Neuronal stem cell (in vitro differentiated cells): Measurements from ENCODE around the gene ABHD14A.
A peak's percentile ranks its signal among the peaks of the same experiment; 100 is the strongest.

Experiments
- DNase-seq: peaks from one replicate; pipeline ENCODE4 v3.0.0-alpha.2; 2013; ENCODE audit warnings: low spot score
- H2AFZ ChIP-seq: one replicate; pipeline ENCODE4 v1.6.1; 2013; ENCODE audit warnings: mild to moderate bottlenecking, low read length, inconsistent platforms
- H2AK5ac ChIP-seq: 2 replicates; pipeline ENCODE4 v1.6.1; 2013; ENCODE audit warnings: low read depth, mild to moderate bottlenecking, inconsistent platforms, low read length, moderate library complexity, mixed read lengths
- H2BK120ac ChIP-seq: 2 replicates; pipeline ENCODE4 v1.6.1; 2013; ENCODE audit warnings: low read depth, mild to moderate bottlenecking, inconsistent platforms, low read length, moderate library complexity, mixed read lengths
- H2BK12ac ChIP-seq: one replicate; pipeline ENCODE4 v1.6.1; 2013; ENCODE audit warnings: low read length, inconsistent platforms
- H2BK15ac ChIP-seq: 2 replicates; pipeline ENCODE4 v1.6.1; 2013; ENCODE audit warnings: mild to moderate bottlenecking, low read length, inconsistent platforms, mixed read lengths
- H2BK5ac ChIP-seq: one replicate; pipeline ENCODE4 v1.6.1; 2013; ENCODE audit warnings: inconsistent platforms, mild to moderate bottlenecking, low read length, moderate library complexity
- H3K14ac ChIP-seq: one replicate; pipeline ENCODE4 v1.6.1; 2013; ENCODE audit warnings: low read length, inconsistent platforms
- H3K18ac ChIP-seq: 2 replicates; pipeline ENCODE4 v1.6.1; 2013; ENCODE audit warnings: low read length, inconsistent platforms
- H3K23ac ChIP-seq: 2 replicates; pipeline ENCODE4 v1.6.1; 2013; ENCODE audit warnings: low read depth, mild to moderate bottlenecking, mixed read lengths, low read length, inconsistent platforms; ENCODE audit not compliant: poor library complexity
- H3K27ac ChIP-seq: replicated peaks from 3 replicates; pipeline ENCODE4 v1.5.1; 2013; ENCODE audit warnings: low read length, inconsistent platforms
- H3K27me3 ChIP-seq, 3 experiments: 2 replicates each; pipeline ENCODE4 v1.6.1; 2013; ENCODE audit warnings: low read length in 3 of 3, mild to moderate bottlenecking in 2 of 3, inconsistent platforms in 1 of 3, low read depth in 1 of 3, mixed read lengths in 1 of 3, moderate library complexity in 1 of 3; ENCODE audit not compliant: control insufficient read depth in 3 of 3, insufficient read depth in 3 of 3
- H3K36me3 ChIP-seq, 2 donors: replicated peaks in 1 of 2; 2 replicates each; pipeline ENCODE4 v1.6.1; 2013; ENCODE audit warnings: low read length in 2 of 2; ENCODE audit not compliant: control insufficient read depth in 2 of 2, insufficient read depth in 2 of 2
- H3K4ac ChIP-seq: 2 replicates; pipeline ENCODE4 v1.6.1; 2013; ENCODE audit warnings: inconsistent platforms, mild to moderate bottlenecking, low read length, moderate library complexity
- H3K4me1 ChIP-seq, 2 donors: 1 replicate in 1 of 2; 2 replicates in 1 of 2; pipeline ENCODE4 v1.6.1; 2013; ENCODE audit warnings: low read length in 2 of 2, low read depth in 1 of 2; ENCODE audit not compliant: control insufficient read depth in 2 of 2, insufficient read depth in 1 of 2
- H3K4me2 ChIP-seq: one replicate; pipeline ENCODE4 v1.6.1; 2013; ENCODE audit warnings: mild to moderate bottlenecking, low read length, inconsistent platforms; ENCODE audit not compliant: insufficient read depth, poor library complexity, severe bottlenecking
- H3K4me3 ChIP-seq, 2 donors: 2 replicates each; pipeline ENCODE4 v1.5.1; 2013; ENCODE audit warnings: low read length in 2 of 2, mild to moderate bottlenecking in 2 of 2, inconsistent platforms in 1 of 2, moderate library complexity in 1 of 2
- H3K79me1 ChIP-seq: one replicate; pipeline ENCODE4 v1.6.1; 2013; ENCODE audit warnings: low read depth, mild to moderate bottlenecking, inconsistent platforms, low read length, moderate library complexity
- H3K9ac ChIP-seq: one replicate; pipeline ENCODE4 v1.6.1; 2013; ENCODE audit warnings: mild to moderate bottlenecking, low read depth, low read length, inconsistent platforms; ENCODE audit not compliant: poor library complexity
- H3K9me3 ChIP-seq, 2 donors: replicated peaks in 1 of 2; 2 replicates each; pipeline versions ENCODE3 to v1.6.1; 2013; ENCODE audit warnings: low read length in 2 of 2, mild to moderate bottlenecking in 2 of 2, inconsistent platforms in 1 of 2, low read depth in 1 of 2, mixed read lengths in 1 of 2, moderate library complexity in 1 of 2; ENCODE audit not compliant: control insufficient read depth in 2 of 2, insufficient read depth in 1 of 2
- H4K8ac ChIP-seq: one replicate; pipeline ENCODE4 v1.6.1; 2013; ENCODE audit warnings: low read depth, mild to moderate bottlenecking, inconsistent platforms, low read length, moderate library complexity
- H4K91ac ChIP-seq: one replicate; pipeline ENCODE4 v1.6.1; 2013; ENCODE audit warnings: low read length, low read depth, mild to moderate bottlenecking, inconsistent platforms; ENCODE audit not compliant: poor library complexity
- WGBS, 2 donors: extraction: QIAGEN DNeasy Blood & Tissue Kit; methylation state at CpG; one replicate each; pipeline ENCODE4 v1.1.7; 2013; ENCODE audit warnings: missing lambda C conversion rate in 2 of 2, mixed read lengths in 1 of 2; ENCODE audit not compliant: insufficient read length in 2 of 2, insufficient replicate concordance in 1 of 2; ENCODE audit errors: extremely low coverage in 2 of 2; 5-methylcytosine and 5-hydroxymethylcytosine counted together

Gene ABHD14A

GRCh38 chr3:51974277-51974962 is 444 bp upstream of the ABHD14A start:
- Histone ChIP-seq H4K8ac (peak overlapping the region; percentile 8), H3K14ac (no peak overlapping the region), H3K79me1 (no peaks in the 10 kb centered on the region), H3K4me2 (peak overlapping the region; percentile 93), H2BK5ac (peak overlapping the region; percentile 8), H2BK12ac (peak overlapping the region; percentile 96), H2AK5ac (peak overlapping the region; percentile 42), H4K91ac (peak overlapping the region; percentile 77), H3K27ac (no peak overlapping the region), H3K36me3 (no peaks in the 10 kb centered on the region), H3K18ac (peak overlapping the region; percentile 94), H3K9ac (peak overlapping the region; percentile 71), H2BK120ac (no peak overlapping the region), H3K4me3 (peak overlapping the region; percentile 69 to 76), H3K9me3 (no peaks in the 10 kb centered on the region), H3K23ac (peak overlapping the region; percentile 13), H3K4ac (peak overlapping the region; percentile 1), H2BK15ac (peak overlapping the region; percentile 84), H3K4me1 (peaks cover 18 to 23% of the 10 kb centered on the region in 2 donors), H2AFZ (peak overlapping the region; percentile 98), H3K27me3 (peaks cover 0 to 2% (median 0%) of the 10 kb centered on the region in 3 experiments)
- DNase-seq = no peak
- no CpG with 5 or more reads among the region's 30 CpGs for WGBS, 2 donors

DNA sequence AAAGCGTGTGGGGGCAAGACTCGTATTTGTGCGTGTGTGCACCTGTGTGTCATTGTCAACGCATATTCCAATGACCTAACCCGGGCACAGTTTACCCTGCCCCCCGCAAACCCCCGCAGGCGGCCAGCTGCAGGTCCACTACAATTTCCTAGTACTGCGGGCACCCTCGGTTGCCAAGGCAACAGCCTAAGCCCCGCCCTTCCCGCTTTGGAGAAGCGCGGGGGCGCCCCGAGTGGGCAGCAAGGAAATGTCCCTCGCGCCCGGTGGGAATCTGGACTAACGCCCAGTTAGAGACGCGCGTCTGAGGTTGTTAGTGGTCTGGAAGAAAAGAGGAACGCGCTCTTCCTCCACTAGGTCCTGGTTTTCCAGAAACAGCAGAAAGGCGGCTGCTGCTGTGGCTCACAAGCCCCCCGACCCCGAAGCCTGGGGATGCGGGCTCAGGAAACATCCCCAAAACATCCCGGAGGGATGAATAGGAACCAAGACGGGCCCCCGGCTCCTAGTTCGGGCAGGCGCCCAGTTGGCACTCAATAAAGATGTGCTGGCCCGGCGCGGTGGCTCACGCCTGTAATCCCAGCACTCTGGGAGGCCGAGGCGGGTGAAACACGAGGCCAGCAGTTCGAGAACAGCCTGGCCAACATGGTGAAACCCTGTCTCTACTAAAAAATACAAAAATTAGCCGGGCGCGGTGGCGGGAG is 1.1 kb downstream of the ABHD14A start:
- peak overlapping the region; percentile 93 for H3K4me2 ChIP-seq
- no peak overlapping the region for H3K14ac ChIP-seq
- H3K23ac ChIP-seq = no peak overlapping the region
- H2BK5ac ChIP-seq = peak overlapping the region; percentile 39
- H3K4me1 ChIP-seq = peaks cover 18 to 21% of the 10 kb centered on the region in 2 donors
- H2AFZ ChIP-seq = no peak overlapping the region
- no peak overlapping the region for H4K91ac ChIP-seq
- H3K27me3 ChIP-seq = peaks cover 0 to 2% (median 0%) of the 10 kb centered on the region in 3 experiments
- no peak overlapping the region for H2BK12ac ChIP-seq
- no peak overlapping the region for H4K8ac ChIP-seq
- H3K4me3 ChIP-seq = peak overlapping the region; percentile 69 to 76
- peak overlapping the region; percentile 72 for H3K18ac ChIP-seq
- no peaks in the 10 kb centered on the region for H3K79me1 ChIP-seq
- H2BK15ac ChIP-seq = no peak overlapping the region
- WGBS, 2 donors = no CpG with 5 or more reads among the region's 46 CpGs
- no peak overlapping the region for H3K9ac ChIP-seq
- H3K27ac ChIP-seq = peak overlapping the region; percentile 9
- H2AK5ac ChIP-seq = peak overlapping the region; percentile 51
- H2BK120ac ChIP-seq = no peak overlapping the region
- no peaks in the 10 kb centered on the region for H3K9me3 ChIP-seq
- H3K4ac ChIP-seq = no peak overlapping the region
- DNase-seq = no peak
- H3K36me3 ChIP-seq = peaks cover 0 to 7% of the 10 kb centered on the region in 2 donors

GRCh38 chr3:51977446-51978142 is 2.7 kb downstream of the ABHD14A start:
- Histone ChIP-seq H2AK5ac (peak overlapping the region; percentile 72), H2BK15ac (no peak overlapping the region), H3K36me3 (peaks cover 0 to 9% of the 10 kb centered on the region in 2 donors)

DNA sequence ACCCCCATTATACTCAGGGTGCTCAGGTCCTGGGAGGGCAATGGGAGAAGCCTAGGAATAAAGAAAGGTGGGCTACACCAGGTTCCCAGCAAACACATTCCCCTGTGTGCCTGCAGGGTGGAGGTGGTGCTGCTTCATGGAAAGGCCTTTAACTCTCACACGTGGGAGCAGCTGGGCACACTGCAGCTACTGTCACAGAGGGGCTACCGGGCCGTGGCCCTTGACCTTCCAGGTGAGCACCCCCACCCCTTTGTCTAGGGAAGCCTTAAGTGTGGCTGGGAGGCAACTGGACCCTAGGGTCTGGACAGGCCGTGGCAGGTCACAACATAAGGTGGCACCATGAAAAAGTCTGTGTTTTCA is 3.3 kb downstream of the ABHD14A start:
- no peak overlapping the region for H2BK15ac ChIP-seq
- no peak overlapping the region for H2AK5ac ChIP-seq
- H3K23ac ChIP-seq = no peak overlapping the region
- no peak overlapping the region for H2BK12ac ChIP-seq
- H3K36me3 ChIP-seq = peaks cover 0 to 9% of the 10 kb centered on the region in 2 donors
- no peaks in the 10 kb centered on the region for H3K79me1 ChIP-seq
- H2BK120ac ChIP-seq = no peak overlapping the region
- no peak overlapping the region for H3K4ac ChIP-seq
- no peak overlapping the region for H3K18ac ChIP-seq
- no peak overlapping the region for H4K8ac ChIP-seq
- H3K9ac ChIP-seq = no peak overlapping the region
- H3K27ac ChIP-seq = no peak overlapping the region
- no peak overlapping the region for H3K4me3 ChIP-seq
- H3K4me1 ChIP-seq = peaks cover 24 to 27% of the 10 kb centered on the region in 2 donors
- H2AFZ ChIP-seq = no peak overlapping the region
- H4K91ac ChIP-seq = no peak overlapping the region
- H2BK5ac ChIP-seq = no peak overlapping the region
- H3K9me3 ChIP-seq = no peaks in the 10 kb centered on the region
- WGBS, 2 donors = no CpG with 5 or more reads among the region's 4 CpGs
- DNase-seq = no peak
- peaks cover 0 to 2% (median 0%) of the 10 kb centered on the region in 3 experiments for H3K27me3 ChIP-seq
- no peak overlapping the region for H3K4me2 ChIP-seq
- no peak overlapping the region for H3K14ac ChIP-seq

More at GRCh38 chr3:51977446-51978142, 2.7 kb downstream of the ABHD14A start:
- Histone ChIP-seq H3K4me3 (peak overlapping the region in 1 of 2 donors; percentile 28), H3K4ac (no peak overlapping the region), H3K9me3 (no peaks in the 10 kb centered on the region), H3K9ac (no peak overlapping the region), H3K23ac (no peak overlapping the region), H3K27ac (no peak overlapping the region), H2AFZ (no peak overlapping the region), H3K79me1 (no peaks in the 10 kb centered on the region), H2BK5ac (no peak overlapping the region), H3K4me2 (no peak overlapping the region), H4K91ac (no peak overlapping the region), H3K18ac (no peak overlapping the region), H3K27me3 (peaks cover 0 to 2% (median 0%) of the 10 kb centered on the region in 3 experiments), H2BK120ac (no peak overlapping the region), H2BK12ac (no peak overlapping the region), H3K14ac (no peak overlapping the region), H3K4me1 (peaks cover 22 to 25% of the 10 kb centered on the region in 2 donors), H4K8ac (no peak overlapping the region)
- no CpG with 5 or more reads among the region's 9 CpGs for WGBS, 2 donors
- DNase-seq = no peak
